NK-92 (cell line): ENCODE data around the gene POT1.
"Not testable (repeated sequence)": the region's sequence is repeated elsewhere in the genome, so short reads cannot be mapped to it uniquely, and the experiment has no call there.

Experiments
- DNase-seq: peaks from one replicate; lab custom pipeline; 2025; ENCODE audit not compliant: unreplicated experiment; lab: John Stamatoyannopoulos, UW

POT1 gene

GRCh38 chr7:124929467-124930172 is at the start of gene POT1:
TSS of gene POT1 (minus strand) at chr7:124929825. CDS start at chr7:124897173, 32,652 bp downstream.
- peak; percentile 87 for DNase-seq

- DNase-seq, result not testable (repeated sequence)
Observed at GRCh38 chr7:124975131-124975530, 45.5 kb upstream of the POT1 start.

GRCh38 chr7:124965553-124965952 is 35.9 kb upstream of the POT1 start:
- no peak for DNase-seq

GRCh38 chr7:124959676-124960075 is 30.1 kb upstream of the POT1 start:
- DNase-seq, result no peak

- not testable (repeated sequence) for DNase-seq
Observed at GRCh38 chr7:124957952-124958351, 28.3 kb upstream of the POT1 start.

- DNase-seq, result no peak
Observed at GRCh38 chr7:124956160-124956559, 26.5 kb upstream of the POT1 start.

GRCh38 chr7:124954790-124955189 is 25.2 kb upstream of the POT1 start:
- DNase-seq, result no peak

- DNase-seq, result no peak
Observed at GRCh38 chr7:124945680-124946079, 16.1 kb upstream of the POT1 start.

- no peak for DNase-seq
Observed at GRCh38 chr7:124943472-124943871, 13.8 kb upstream of the POT1 start.

GRCh38 chr7:124942399-124942798 is 12.8 kb upstream of the POT1 start:
- no peak for DNase-seq

GRCh38 chr7:124940306-124940705 is 10.7 kb upstream of the POT1 start:
- no peak for DNase-seq

GRCh38 chr7:124938128-124938527 is 8.5 kb upstream of the POT1 start:
- no peak for DNase-seq

- DNase-seq, result no peak
Observed at GRCh38 chr7:124937076-124937475, 7.5 kb upstream of the POT1 start.

GRCh38 chr7:124934841-124935240 is 5.2 kb upstream of the POT1 start:
- DNase-seq, result no peak

- no peak for DNase-seq
Observed at GRCh38 chr7:124930655-124931597, 1.3 kb upstream of the POT1 start.

GRCh38 chr7:124930173-124930623 is 573 bp upstream of the POT1 start:
- DNase-seq, result no peak

GRCh38 chr7:124924906-124925305 is 4.7 kb downstream of the POT1 start:
- DNase-seq, result no peak

GRCh38 chr7:124922200-124922599 is 7.4 kb downstream of the POT1 start:
- DNase-seq, result no peak

- no peak for DNase-seq
Observed at GRCh38 chr7:124919841-124920240, 9.8 kb downstream of the POT1 start.

GRCh38 chr7:124918662-124919061 is 11.0 kb downstream of the POT1 start:
- DNase-seq, result no peak

- no peak for DNase-seq
Observed at GRCh38 chr7:124915242-124915641, 14.4 kb downstream of the POT1 start.

GRCh38 chr7:124914298-124914697 is 15.3 kb downstream of the POT1 start:
- no peak for DNase-seq
